ENCODE results near the gene ITIH4.

ITIH4 gene

DNA sequence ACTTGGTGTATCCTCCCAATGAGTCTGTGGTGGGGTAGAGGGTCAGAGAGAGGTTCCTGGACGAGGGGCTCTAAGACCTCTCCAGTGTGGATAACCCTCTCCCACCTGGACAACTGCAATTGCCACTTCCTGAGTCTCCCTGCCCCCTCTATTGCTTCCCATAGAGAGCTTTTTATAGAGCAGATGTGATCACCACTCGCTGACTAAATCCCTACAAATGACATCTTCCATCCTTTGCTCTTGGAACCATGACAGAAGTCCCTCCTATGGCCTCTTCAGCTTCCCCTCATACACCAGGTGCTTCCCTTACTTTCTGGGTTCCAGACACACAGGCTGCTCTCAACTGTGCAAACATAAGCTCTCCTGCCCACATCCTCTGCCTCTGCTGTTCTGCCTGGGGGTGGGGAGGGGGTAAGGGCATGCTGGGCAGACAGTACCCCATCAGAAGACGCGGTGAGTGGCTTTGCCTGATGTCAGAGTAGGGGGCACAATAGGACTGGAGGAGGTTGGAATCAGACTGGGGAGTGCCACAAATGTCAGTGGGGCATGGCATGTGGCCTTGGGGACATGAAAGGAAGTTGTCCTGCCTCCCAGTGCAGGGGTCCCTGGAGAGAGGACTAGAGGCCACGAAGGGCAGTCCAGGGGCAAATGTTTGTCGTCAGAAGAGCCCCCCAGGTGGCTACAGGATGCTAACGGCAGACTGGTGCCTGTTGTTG is 20.7 kb downstream of the ITIH4 start:
- Histone ChIP-seq H3K27ac (ENCODE audit: extremely low read depth, low read depth, low read length) (no peak overlapping the region), H3K4me3 (ENCODE audit: low read depth, low read length) (no peak overlapping the region), H3K36me3 (ENCODE audit: control insufficient read depth in 2 of 2, insufficient read depth in 1 of 2, low read length in 2 of 2) (no peaks in the 10 kb centered on the region), H3K9me3 (ENCODE audit: control insufficient read depth, insufficient read depth, low read depth, low read length) (no peaks in the 10 kb centered on the region), H3K4me1 (ENCODE audit: control insufficient read depth, insufficient read depth, low read length) (no peaks in the 10 kb centered on the region)
- TF ChIP-seq ZNF311 (tag by site-specific recombination; IDR thresholded peaks at IDR 0.05; ENCODE audit: borderline replicate concordance) (no peak), ZNF394 (tag by site-specific recombination; IDR thresholded peaks at IDR 0.05; ENCODE audit: borderline replicate concordance) (0 out of 2 replicates have a peak, but pooled peaks have one; percentile 20)
- POLR2A ChIA-PET = no interaction called here
- CTCF ChIA-PET = no interaction called here

DNA sequence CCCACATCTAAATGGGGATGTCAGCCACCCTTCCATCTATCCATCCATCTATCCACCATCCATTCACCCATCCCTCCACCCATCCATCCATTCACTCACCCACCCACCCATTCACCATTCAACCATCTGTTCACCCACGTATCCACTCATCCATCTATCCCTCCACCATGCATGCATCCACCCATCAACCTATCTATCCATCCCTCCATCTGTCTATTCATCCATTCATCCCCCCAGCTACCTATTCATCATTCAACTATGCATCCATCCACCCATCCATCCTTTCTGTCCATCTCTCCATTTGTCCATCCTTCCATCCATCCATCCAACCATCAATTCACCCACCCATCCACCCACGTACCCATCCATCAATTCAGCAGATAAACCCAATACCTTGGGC is 21.3 kb downstream of the ITIH4 start:
- CTCF ChIA-PET = interaction anchor here (1.1 kb wide), 1 partner anchor 12 kb away, joined by 4 read pairs; no protein-coding TSS in a partner anchor
- H3K9me3 ChIP-seq (ENCODE audit: control insufficient read depth, insufficient read depth, low read depth, low read length) = no peaks in the 10 kb centered on the region
- no peaks in the 10 kb centered on the region for H3K36me3 ChIP-seq (ENCODE audit: control insufficient read depth in 2 of 2, insufficient read depth in 1 of 2, low read length in 2 of 2)
- H3K4me3 ChIP-seq (ENCODE audit: low read depth, low read length) = no peak overlapping the region
- H3K27ac ChIP-seq (ENCODE audit: extremely low read depth, low read depth, low read length) = no peak overlapping the region
- POLR2A ChIA-PET = no interaction called here
- H3K4me1 ChIP-seq (ENCODE audit: control insufficient read depth, insufficient read depth, low read length) = no peaks in the 10 kb centered on the region
- TF ChIP-seq ZNF776 (tag by site-specific recombination; IDR thresholded peaks at IDR 0.05; ENCODE audit: borderline replicate concordance) (no peak), TCF7L2 (IDR thresholded peaks at IDR 0.05; ENCODE audit: borderline replicate concordance, low read depth, low read length) (no peak), ZNF366 (tag by site-specific recombination; conservative IDR thresholded peaks at IDR 0.05) (peak; percentile 91), ZNF169 (tag by site-specific recombination; IDR thresholded peaks at IDR 0.05) (no peak), ZNF157 (tag by site-specific recombination; IDR thresholded peaks at IDR 0.05) (no peak), ZNF621 (tag by site-specific recombination; IDR thresholded peaks at IDR 0.05) (no peak), ZFHX2 (tag by site-specific recombination; conservative IDR thresholded peaks at IDR 0.05) (peak; percentile 11; the same call in 1 of the 2 replicates), ZBTB17 (tag by site-specific recombination; IDR thresholded peaks at IDR 0.05) (peak; percentile 34; the same call in 1 of the 2 replicates)
- TF ChIP-seq, protein P1, sequence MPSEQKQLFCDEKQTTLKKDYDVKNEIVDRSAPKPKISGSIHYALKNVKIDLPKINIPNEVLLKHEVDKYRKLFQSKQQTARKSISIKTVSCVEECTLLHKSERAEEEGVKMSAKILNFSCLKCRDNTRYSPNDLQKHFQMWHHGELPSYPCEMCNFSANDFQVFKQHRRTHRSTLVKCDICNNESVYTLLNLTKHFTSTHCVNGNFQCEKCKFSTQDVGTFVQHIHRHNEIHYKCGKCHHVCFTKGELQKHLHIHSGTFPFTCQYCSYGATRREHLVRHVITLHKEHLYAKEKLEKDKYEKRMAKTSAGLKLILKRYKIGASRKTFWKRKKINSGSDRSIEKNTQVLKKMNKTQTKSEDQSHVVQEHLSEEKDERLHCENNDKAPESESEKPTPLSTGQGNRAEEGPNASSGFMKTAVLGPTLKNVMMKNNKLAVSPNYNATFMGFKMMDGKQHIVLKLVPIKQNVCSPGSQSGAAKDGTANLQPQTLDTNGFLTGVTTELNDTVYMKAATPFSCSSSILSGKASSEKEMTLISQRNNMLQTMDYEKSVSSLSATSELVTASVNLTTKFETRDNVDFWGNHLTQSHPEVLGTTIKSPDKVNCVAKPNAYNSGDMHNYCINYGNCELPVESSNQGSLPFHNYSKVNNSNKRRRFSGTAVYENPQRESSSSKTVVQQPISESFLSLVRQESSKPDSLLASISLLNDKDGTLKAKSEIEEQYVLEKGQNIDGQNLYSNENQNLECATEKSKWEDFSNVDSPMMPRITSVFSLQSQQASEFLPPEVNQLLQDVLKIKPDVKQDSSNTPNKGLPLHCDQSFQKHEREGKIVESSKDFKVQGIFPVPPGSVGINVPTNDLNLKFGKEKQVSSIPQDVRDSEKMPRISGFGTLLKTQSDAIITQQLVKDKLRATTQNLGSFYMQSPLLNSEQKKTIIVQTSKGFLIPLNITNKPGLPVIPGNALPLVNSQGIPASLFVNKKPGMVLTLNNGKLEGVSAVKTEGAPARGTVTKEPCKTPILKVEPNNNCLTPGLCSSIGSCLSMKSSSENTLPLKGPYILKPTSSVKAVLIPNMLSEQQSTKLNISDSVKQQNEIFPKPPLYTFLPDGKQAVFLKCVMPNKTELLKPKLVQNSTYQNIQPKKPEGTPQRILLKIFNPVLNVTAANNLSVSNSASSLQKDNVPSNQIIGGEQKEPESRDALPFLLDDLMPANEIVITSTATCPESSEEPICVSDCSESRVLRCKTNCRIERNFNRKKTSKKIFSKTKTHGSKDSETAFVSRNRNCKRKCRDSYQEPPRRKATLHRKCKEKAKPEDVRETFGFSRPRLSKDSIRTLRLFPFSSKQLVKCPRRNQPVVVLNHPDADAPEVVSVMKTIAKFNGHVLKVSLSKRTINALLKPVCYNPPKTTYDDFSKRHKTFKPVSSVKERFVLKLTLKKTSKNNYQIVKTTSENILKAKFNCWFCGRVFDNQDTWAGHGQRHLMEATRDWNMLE (tag by site-specific recombination; conservative IDR thresholded peaks at IDR 0.05; ENCODE audit: low read depth) = no peak
- TF ChIP-seq, protein P2, sequence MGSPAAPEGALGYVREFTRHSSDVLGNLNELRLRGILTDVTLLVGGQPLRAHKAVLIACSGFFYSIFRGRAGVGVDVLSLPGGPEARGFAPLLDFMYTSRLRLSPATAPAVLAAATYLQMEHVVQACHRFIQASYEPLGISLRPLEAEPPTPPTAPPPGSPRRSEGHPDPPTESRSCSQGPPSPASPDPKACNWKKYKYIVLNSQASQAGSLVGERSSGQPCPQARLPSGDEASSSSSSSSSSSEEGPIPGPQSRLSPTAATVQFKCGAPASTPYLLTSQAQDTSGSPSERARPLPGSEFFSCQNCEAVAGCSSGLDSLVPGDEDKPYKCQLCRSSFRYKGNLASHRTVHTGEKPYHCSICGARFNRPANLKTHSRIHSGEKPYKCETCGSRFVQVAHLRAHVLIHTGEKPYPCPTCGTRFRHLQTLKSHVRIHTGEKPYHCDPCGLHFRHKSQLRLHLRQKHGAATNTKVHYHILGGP (tag by site-specific recombination; IDR thresholded peaks at IDR 0.05) = no peak
- TF ChIP-seq, protein P3, sequence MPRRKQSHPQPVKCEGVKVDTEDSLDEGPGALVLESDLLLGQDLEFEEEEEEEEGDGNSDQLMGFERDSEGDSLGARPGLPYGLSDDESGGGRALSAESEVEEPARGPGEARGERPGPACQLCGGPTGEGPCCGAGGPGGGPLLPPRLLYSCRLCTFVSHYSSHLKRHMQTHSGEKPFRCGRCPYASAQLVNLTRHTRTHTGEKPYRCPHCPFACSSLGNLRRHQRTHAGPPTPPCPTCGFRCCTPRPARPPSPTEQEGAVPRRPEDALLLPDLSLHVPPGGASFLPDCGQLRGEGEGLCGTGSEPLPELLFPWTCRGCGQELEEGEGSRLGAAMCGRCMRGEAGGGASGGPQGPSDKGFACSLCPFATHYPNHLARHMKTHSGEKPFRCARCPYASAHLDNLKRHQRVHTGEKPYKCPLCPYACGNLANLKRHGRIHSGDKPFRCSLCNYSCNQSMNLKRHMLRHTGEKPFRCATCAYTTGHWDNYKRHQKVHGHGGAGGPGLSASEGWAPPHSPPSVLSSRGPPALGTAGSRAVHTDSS (tag by site-specific recombination; IDR thresholded peaks at IDR 0.05) = no peak

Data from HEK293 (cell line).